HEK293 (cell line): ENCODE measurements around the gene RPL26.

Experiments used
- BCL11B ChIP-seq: fragments of 450-650 bp; formaldehyde crosslinking; IDR thresholded peaks from 2 replicates; pipeline ENCODE4 v1.5.1; 2016; ENCODE audit warnings: low read depth, missing biosample characterization, missing genetic modification characterization
- GLIS2 ChIP-seq: fragments of 450-650 bp; formaldehyde crosslinking; IDR thresholded peaks from 2 replicates; pipeline ENCODE4 v1.5.1; 2016; ENCODE audit warnings: missing biosample characterization, missing genetic modification characterization
- INSM2 ChIP-seq: fragments of 450-650 bp; formaldehyde crosslinking; IDR thresholded peaks from 2 replicates; pipeline ENCODE4 v1.5.1; 2016; ENCODE audit warnings: missing biosample characterization, missing genetic modification characterization
- KLF16 ChIP-seq: fragments of 450-650 bp; formaldehyde crosslinking; IDR thresholded peaks from 2 replicates; pipeline ENCODE4 v1.5.1; 2017; ENCODE audit warnings: missing biosample characterization, missing genetic modification characterization
- REPIN1 ChIP-seq: fragments of 450-650 bp; formaldehyde crosslinking; IDR thresholded peaks from 2 replicates; pipeline ENCODE4 v1.5.1; 2017; ENCODE audit warnings: missing biosample characterization, missing genetic modification characterization, low read depth
- TSHZ1 ChIP-seq: fragments of 450-650 bp; formaldehyde crosslinking; IDR thresholded peaks from 2 replicates; pipeline ENCODE4 v1.5.1; 2016; ENCODE audit warnings: missing biosample characterization, missing genetic modification characterization, borderline replicate concordance
- WT1 ChIP-seq: fragments of 450-650 bp; formaldehyde crosslinking; IDR thresholded peaks from 2 replicates; pipeline ENCODE4 v1.5.1; 2016; ENCODE audit warnings: missing biosample characterization, missing genetic modification characterization
- ZBTB20 ChIP-seq: fragments of 450-650 bp; formaldehyde crosslinking; IDR thresholded peaks from 2 replicates; pipeline ENCODE4 v1.5.1; 2016; ENCODE audit warnings: missing biosample characterization, missing genetic modification characterization
- ZBTB48 ChIP-seq: fragments of 450-650 bp; formaldehyde crosslinking; IDR thresholded peaks from 2 replicates; pipeline ENCODE4 v1.5.1; 2016; ENCODE audit warnings: missing biosample characterization, missing genetic modification characterization
- ZBTB49 ChIP-seq: fragments of 450-650 bp; formaldehyde crosslinking; IDR thresholded peaks from 2 replicates; pipeline ENCODE4 v1.5.1; 2016; ENCODE audit warnings: missing biosample characterization, missing genetic modification characterization, low read depth
- ZBTB7A ChIP-seq: fragments of 450-650 bp; formaldehyde crosslinking; IDR thresholded peaks from 2 replicates; pipeline ENCODE4 v1.5.1; 2016; ENCODE audit warnings: low read depth, missing biosample characterization, missing genetic modification characterization
- ZFP41 ChIP-seq: fragments of 450-650 bp; formaldehyde crosslinking; IDR thresholded peaks from 2 replicates; pipeline ENCODE4 v1.5.1; 2016; ENCODE audit warnings: missing biosample characterization, missing genetic modification characterization, borderline replicate concordance
- ZNF16 ChIP-seq: fragments of 450-650 bp; formaldehyde crosslinking; IDR thresholded peaks from 2 replicates; pipeline ENCODE4 v1.5.1; 2016; ENCODE audit warnings: low read depth, missing biosample characterization, missing genetic modification characterization
- ZNF169 ChIP-seq: fragments of 450-650 bp; formaldehyde crosslinking; IDR thresholded peaks from 2 replicates; pipeline ENCODE4 v1.5.1; 2016; ENCODE audit warnings: missing biosample characterization, missing genetic modification characterization
- ZNF184 ChIP-seq: fragments of 450-650 bp; IDR thresholded peaks from 2 replicates; pipeline ENCODE4 v1.5.1; 2018; ENCODE audit warnings: missing biosample characterization, mild to moderate bottlenecking, missing genetic modification characterization
- ZNF274 ChIP-seq, 2 experiments: fragments of 200-500 bp in 1 of 2; fragments of 450-650 bp in 1 of 2; sonication (Bioruptor generic) in 1 of 2; formaldehyde crosslinking in 1 of 2; IDR thresholded peaks; 2 replicates each; pipeline versions ENCODE4 v1.5.1 to v1.6.1; 2014 to 2016; ENCODE audit warnings: borderline replicate concordance in 1 of 2, inconsistent platforms in 1 of 2, low read length in 1 of 2, missing biosample characterization in 1 of 2, missing genetic modification characterization in 1 of 2
- ZNF292 ChIP-seq: fragments of 450-650 bp; formaldehyde crosslinking; IDR thresholded peaks from 2 replicates; pipeline ENCODE4 v1.5.1; 2016; ENCODE audit warnings: low read depth, missing biosample characterization, missing genetic modification characterization, borderline replicate concordance
- ZNF341 ChIP-seq: fragments of 450-650 bp; formaldehyde crosslinking; IDR thresholded peaks from 2 replicates; pipeline ENCODE4; 2016; ENCODE audit warnings: low read depth, missing biosample characterization, missing genetic modification characterization
- ZNF416 ChIP-seq: fragments of 450-650 bp; formaldehyde crosslinking; IDR thresholded peaks from 2 replicates; pipeline ENCODE4 v1.5.1; 2016; ENCODE audit warnings: missing biosample characterization, missing genetic modification characterization
- ZNF426 ChIP-seq: fragments of 450-650 bp; formaldehyde crosslinking; IDR thresholded peaks from 2 replicates; pipeline ENCODE4 v1.5.1; 2017; ENCODE audit warnings: missing biosample characterization, missing genetic modification characterization, mild to moderate bottlenecking, inconsistent platforms, moderate library complexity
- ZNF488 ChIP-seq: fragments of 450-650 bp; formaldehyde crosslinking; IDR thresholded peaks from 2 replicates; pipeline ENCODE4 v1.5.1; 2016; ENCODE audit warnings: missing biosample characterization, missing genetic modification characterization
- ZNF510 ChIP-seq: fragments of 450-650 bp; formaldehyde crosslinking; IDR thresholded peaks from 2 replicates; pipeline ENCODE4 v1.5.1; 2018; ENCODE audit warnings: mild to moderate bottlenecking, missing genetic modification characterization, missing biosample characterization; ENCODE audit not compliant: insufficient replicate concordance
- ZNF513 ChIP-seq: fragments of 450-650 bp; IDR thresholded peaks from 2 replicates; pipeline ENCODE4 v1.5.1; 2018; ENCODE audit warnings: missing biosample characterization, missing genetic modification characterization
- ZNF610 ChIP-seq: fragments of 450-650 bp; formaldehyde crosslinking; IDR thresholded peaks from 2 replicates; pipeline ENCODE4 v1.5.1; 2016; ENCODE audit warnings: missing biosample characterization, missing genetic modification characterization, borderline replicate concordance
- ZNF658 ChIP-seq: fragments of 450-650 bp; formaldehyde crosslinking; IDR thresholded peaks from 2 replicates; pipeline ENCODE4; 2016; ENCODE audit warnings: missing biosample characterization, missing genetic modification characterization
- ZNF670 ChIP-seq: fragments of 450-650 bp; formaldehyde crosslinking; IDR thresholded peaks from 2 replicates; pipeline ENCODE4 v1.5.1; 2016; ENCODE audit warnings: missing biosample characterization, missing genetic modification characterization, low read depth
- ZSCAN5A ChIP-seq: fragments of 450-650 bp; formaldehyde crosslinking; IDR thresholded peaks from 2 replicates; pipeline ENCODE4 v1.5.1; 2016; ENCODE audit warnings: missing biosample characterization, missing genetic modification characterization

Gene RPL26

GRCh38 chr17:8376271-8377067, 6.5 kb downstream of the RPL26 start, which contains the start of gene KRABD2 (continued):
- peak; percentile 47; the same call in 1 of the 2 replicates for TF ChIP-seq INSM2 (tag by site-specific recombination)
- 0 out of 2 replicates have a peak, but pooled peaks have one; percentile 12 for TF ChIP-seq REPIN1 (tag by site-specific recombination)
- TF ChIP-seq ZNF274 (IDR thresholded peaks at IDR 0.05; ENCODE audit: low read length) = no peak
- TF ChIP-seq ZNF274 (tag by site-specific recombination; IDR thresholded peaks at IDR 0.05; ENCODE audit: borderline replicate concordance) = no peak
- TF ChIP-seq ZBTB48 = 0 out of 2 replicates have a peak, but pooled peaks have one; percentile 29
- TF ChIP-seq ZNF510 (tag by site-specific recombination) = no peak
- no peak for TF ChIP-seq ZNF658 (tag by site-specific recombination)
- TF ChIP-seq KLF16 (tag by site-specific recombination) = 0 out of 2 replicates have a peak, but pooled peaks have one; percentile 50
- peak; percentile 43; the same call in 1 of the 2 replicates for TF ChIP-seq ZBTB20
- no peak for TF ChIP-seq ZFP41 (tag by site-specific recombination)
- no peak; the same call in 1 of the 2 replicates for TF ChIP-seq ZNF341 (tag by site-specific recombination)
- TF ChIP-seq ZSCAN5A (tag by site-specific recombination) = no peak
- TF ChIP-seq ZNF169 = no peak
- no peak for TF ChIP-seq ZNF416 (tag by site-specific recombination)
- TF ChIP-seq WT1 (tag by site-specific recombination) = 0 out of 2 replicates have a peak, but pooled peaks have one; percentile 46
- no peak for TF ChIP-seq ZNF426 (tag by site-specific recombination)
- TF ChIP-seq GLIS2 (tag by site-specific recombination) = no peak
- TF ChIP-seq ZNF16 = no peak
- no peak for TF ChIP-seq ZNF670 (tag by site-specific recombination)
- no peak for TF ChIP-seq ZNF488 (tag by site-specific recombination)
- TF ChIP-seq TSHZ1 (tag by site-specific recombination) = no peak
- TF ChIP-seq ZNF184 (tag by site-specific recombination) = no peak; the same call in 1 of the 2 replicates
- TF ChIP-seq ZNF513 (tag by site-specific recombination) = peak; percentile 42; the same call in 1 of the 2 replicates
- TF ChIP-seq ZNF610 (tag by site-specific recombination) = peak; percentile 20; the same call in 1 of the 2 replicates
- no peak for TF ChIP-seq ZNF292 (tag by site-specific recombination)
- TF ChIP-seq ZBTB7A = no peak
- TF ChIP-seq ZBTB49 (tag by site-specific recombination) = no peak
- peak; percentile 74 for TF ChIP-seq BCL11B (tag by site-specific recombination)
